Measurements from ENCODE around the gene ZNF44. TPM values are rescaled to one million over a fixed set of nuclear protein-coding genes. Genes with fewer than 3 reads are reported as not detected.

Gene ZNF44
- total and polyA plus RNA-seq, 2 of the 13 experiments (the other 11 are each of a cell fraction or from before 2014, with no cell fraction given), result 6.9 to 15.7 TPM

DNA sequence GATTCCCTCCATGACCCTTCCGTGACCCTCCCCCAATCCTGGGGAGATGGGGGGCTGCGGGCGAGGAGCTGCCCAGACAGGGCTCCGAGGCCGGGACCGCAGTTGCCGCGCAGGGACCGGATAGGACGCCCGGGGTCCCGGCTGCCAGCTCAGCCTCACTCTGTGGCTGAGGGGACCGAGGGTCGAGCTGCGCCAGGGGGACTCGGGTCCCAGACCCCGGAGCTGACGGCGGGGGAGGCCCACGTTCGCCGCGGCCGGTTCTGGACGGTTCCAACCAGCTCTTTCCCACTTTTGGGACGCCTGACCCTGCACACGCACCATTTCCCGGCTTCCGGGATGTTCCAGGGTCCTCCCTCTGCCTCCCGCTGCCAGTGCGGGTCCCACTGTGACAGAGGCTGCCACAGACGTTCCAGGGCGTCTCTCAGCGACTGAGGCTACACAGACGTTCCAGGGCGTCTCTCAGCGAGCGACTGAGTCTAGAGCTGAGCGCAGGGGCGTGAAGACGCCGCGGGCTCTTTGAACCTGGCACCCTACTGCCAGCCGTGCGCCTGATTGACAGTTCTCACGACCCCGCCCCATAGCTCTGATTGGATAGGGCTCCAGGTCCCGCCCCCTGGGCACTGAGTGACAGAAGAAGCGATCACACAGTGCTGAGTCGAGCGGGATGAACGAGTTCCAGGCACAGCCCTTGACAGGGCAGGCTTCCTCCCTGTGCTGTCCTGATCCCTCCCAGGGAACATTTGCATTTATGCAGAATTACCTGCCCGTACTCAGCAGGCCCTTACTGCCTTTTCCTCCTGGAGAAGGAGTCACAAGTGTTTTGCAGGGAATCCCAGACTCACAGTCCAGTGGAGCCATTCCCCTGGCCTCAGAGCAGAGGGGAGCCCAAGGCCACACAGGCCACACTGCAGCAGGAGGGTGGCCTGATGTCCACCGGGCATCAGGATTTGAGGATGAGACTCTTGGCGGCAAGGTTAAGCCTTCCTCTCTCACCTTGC, 38.8 kb upstream of the ZNF44 start, which contains the start of gene ZNF563 (continued):
- TF ChIP-seq, protein P1, sequence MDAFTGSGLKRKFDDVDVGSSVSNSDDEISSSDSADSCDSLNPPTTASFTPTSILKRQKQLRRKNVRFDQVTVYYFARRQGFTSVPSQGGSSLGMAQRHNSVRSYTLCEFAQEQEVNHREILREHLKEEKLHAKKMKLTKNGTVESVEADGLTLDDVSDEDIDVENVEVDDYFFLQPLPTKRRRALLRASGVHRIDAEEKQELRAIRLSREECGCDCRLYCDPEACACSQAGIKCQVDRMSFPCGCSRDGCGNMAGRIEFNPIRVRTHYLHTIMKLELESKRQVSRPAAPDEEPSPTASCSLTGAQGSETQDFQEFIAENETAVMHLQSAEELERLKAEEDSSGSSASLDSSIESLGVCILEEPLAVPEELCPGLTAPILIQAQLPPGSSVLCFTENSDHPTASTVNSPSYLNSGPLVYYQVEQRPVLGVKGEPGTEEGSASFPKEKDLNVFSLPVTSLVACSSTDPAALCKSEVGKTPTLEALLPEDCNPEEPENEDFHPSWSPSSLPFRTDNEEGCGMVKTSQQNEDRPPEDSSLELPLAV (CRISPR knock-in tag; conservative IDR thresholded peaks at IDR 0.05; ENCODE audit: low read depth), result no peak
- TF ChIP-seq, protein P2, sequence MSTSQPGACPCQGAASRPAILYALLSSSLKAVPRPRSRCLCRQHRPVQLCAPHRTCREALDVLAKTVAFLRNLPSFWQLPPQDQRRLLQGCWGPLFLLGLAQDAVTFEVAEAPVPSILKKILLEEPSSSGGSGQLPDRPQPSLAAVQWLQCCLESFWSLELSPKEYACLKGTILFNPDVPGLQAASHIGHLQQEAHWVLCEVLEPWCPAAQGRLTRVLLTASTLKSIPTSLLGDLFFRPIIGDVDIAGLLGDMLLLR (CRISPR knock-in tag; IDR thresholded peaks at IDR 0.05), result no peak
- TF ChIP-seq DNMT1 (CRISPR knock-in tag; IDR thresholded peaks at IDR 0.05), result no peak
- no peak for TF ChIP-seq RARG (CRISPR knock-in tag; IDR thresholded peaks at IDR 0.05; ENCODE audit: low read depth)
- no peak for TF ChIP-seq PRDM10 (CRISPR knock-in tag; IDR thresholded peaks at IDR 0.05; ENCODE audit: low read depth)
- no peak for TF ChIP-seq ZBTB42 (CRISPR knock-in tag; IDR thresholded peaks at IDR 0.05)
- TF ChIP-seq NKX3-1 (CRISPR knock-in tag; IDR thresholded peaks at IDR 0.05), result no peak
- TF ChIP-seq ZNF138 (CRISPR knock-in tag; IDR thresholded peaks at IDR 0.05; ENCODE audit: low read depth), result peak; percentile 68; the same call in 1 of the 2 replicates
- TF ChIP-seq MAFG (CRISPR knock-in tag; IDR thresholded peaks at IDR 0.05), result no peak
- no peak for TF ChIP-seq SIN3B (IDR thresholded peaks at IDR 0.05; ENCODE audit: low read length)
- no peak for TF ChIP-seq ZMYM2 (CRISPR knock-in tag; IDR thresholded peaks at IDR 0.05)
- TF ChIP-seq, protein P3, sequence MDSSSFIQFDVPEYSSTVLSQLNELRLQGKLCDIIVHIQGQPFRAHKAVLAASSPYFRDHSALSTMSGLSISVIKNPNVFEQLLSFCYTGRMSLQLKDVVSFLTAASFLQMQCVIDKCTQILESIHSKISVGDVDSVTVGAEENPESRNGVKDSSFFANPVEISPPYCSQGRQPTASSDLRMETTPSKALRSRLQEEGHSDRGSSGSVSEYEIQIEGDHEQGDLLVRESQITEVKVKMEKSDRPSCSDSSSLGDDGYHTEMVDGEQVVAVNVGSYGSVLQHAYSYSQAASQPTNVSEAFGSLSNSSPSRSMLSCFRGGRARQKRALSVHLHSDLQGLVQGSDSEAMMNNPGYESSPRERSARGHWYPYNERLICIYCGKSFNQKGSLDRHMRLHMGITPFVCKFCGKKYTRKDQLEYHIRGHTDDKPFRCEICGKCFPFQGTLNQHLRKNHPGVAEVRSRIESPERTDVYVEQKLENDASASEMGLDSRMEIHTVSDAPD (CRISPR knock-in tag; IDR thresholded peaks at IDR 0.05), result 0 out of 2 replicates have a peak, but pooled peaks have one; percentile 53
- no peak for TF ChIP-seq ZNF691 (CRISPR knock-in tag; IDR thresholded peaks at IDR 0.05; ENCODE audit: borderline replicate concordance, low read depth)
- TF ChIP-seq ZSCAN9 (CRISPR knock-in tag; IDR thresholded peaks at IDR 0.05; ENCODE audit: borderline replicate concordance), result no peak
- TF ChIP-seq KAT7 (CRISPR knock-in tag; IDR thresholded peaks at IDR 0.05; ENCODE audit: borderline replicate concordance), result peak; percentile 78; the same call in 1 of the 2 replicates
- TF ChIP-seq HES4 (CRISPR knock-in tag; IDR thresholded peaks at IDR 0.05; ENCODE audit: borderline replicate concordance), result peak; percentile 56; the same call in 1 of the 2 replicates
- no peak for TF ChIP-seq MED13 (CRISPR knock-in tag; IDR thresholded peaks at IDR 0.05)
- no peak for TF ChIP-seq ZNF776 (CRISPR knock-in tag; IDR thresholded peaks at IDR 0.05)
- TF ChIP-seq, protein P4, sequence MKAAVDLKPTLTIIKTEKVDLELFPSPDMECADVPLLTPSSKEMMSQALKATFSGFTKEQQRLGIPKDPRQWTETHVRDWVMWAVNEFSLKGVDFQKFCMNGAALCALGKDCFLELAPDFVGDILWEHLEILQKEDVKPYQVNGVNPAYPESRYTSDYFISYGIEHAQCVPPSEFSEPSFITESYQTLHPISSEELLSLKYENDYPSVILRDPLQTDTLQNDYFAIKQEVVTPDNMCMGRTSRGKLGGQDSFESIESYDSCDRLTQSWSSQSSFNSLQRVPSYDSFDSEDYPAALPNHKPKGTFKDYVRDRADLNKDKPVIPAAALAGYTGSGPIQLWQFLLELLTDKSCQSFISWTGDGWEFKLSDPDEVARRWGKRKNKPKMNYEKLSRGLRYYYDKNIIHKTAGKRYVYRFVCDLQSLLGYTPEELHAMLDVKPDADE (CRISPR knock-in tag; IDR thresholded peaks at IDR 0.05), result no peak

Data from HepG2 (cell line).